Body of pancreas (tissue), 4 donors: ENCODE data around the gene LVRN. TPM values are rescaled to one million over a fixed set of nuclear protein-coding genes. Genes with fewer than 3 reads are reported as not detected.

Experiments
- ATAC-seq: fragments of 150-250 bp; one replicate; pipeline ENCODE4 v1.9.1; 2016
- DNase-seq, 4 donors: peaks; one replicate each; pipeline ENCODE4 v3.0.0-alpha.2; 2019
- H3K27ac ChIP-seq, 4 donors: fragments of 200-600 bp; sonication (generic); 1 replicate in 3 of 4; 2 replicates in 1 of 4; pipeline versions ENCODE4 v1.5.1 to v1.6.1; 2016 to 2019; ENCODE audit warnings: mild to moderate bottlenecking in 1 of 4, mixed read lengths in 1 of 4, moderate library complexity in 1 of 4
- H3K27me3 ChIP-seq, 2 donors: fragments of 200-600 bp; sonication (generic); one replicate each; pipeline ENCODE4 v1.6.0; 2016; ENCODE audit warnings: mild to moderate bottlenecking in 1 of 2
- H3K36me3 ChIP-seq, 2 donors: fragments of 200-600 bp; sonication (generic); replicated peaks in 1 of 2; 2 replicates each; pipeline ENCODE4 v1.5.1; 2016; ENCODE audit warnings: low read depth in 2 of 2; ENCODE audit not compliant: insufficient read depth in 1 of 2
- H3K4me1 ChIP-seq: fragments of 200-600 bp; sonication (generic); one replicate; pipeline ENCODE4 v1.6.0; 2016
- H3K4me3 ChIP-seq, 2 donors: fragments of 200-600 bp; sonication (generic); 1 replicate in 1 of 2; 2 replicates in 1 of 2; pipeline ENCODE4 v1.5.1; 2016 to 2019
- H3K9me3 ChIP-seq, 3 donors: fragments of 200-600 bp; sonication (generic); 1 replicate in 2 of 3; 2 replicates in 1 of 3; pipeline ENCODE4 v1.5.1; 2016
- POLR2A ChIP-seq, 3 donors: fragments of 450-650 bp; IDR thresholded peaks; one replicate each; pipeline ENCODE4 v1.6.1; 2016; ENCODE audit warnings: antibody characterized with exemption in 3 of 3, mild to moderate bottlenecking in 2 of 3
- WGBS, 2 donors: methylation state at CpG; one replicate each; pipeline ENCODE4 v1.1.5; 2017; 5-methylcytosine and 5-hydroxymethylcytosine counted together
- intact Hi-C: fragments of 100-400 bp; cut with DNase I; formaldehyde crosslinking; loops from one replicate; pipeline ENCODE4 v1.15.1; 2023
- total RNA-seq, 2 donors: library from RNA; depleted of rRNA; stranded (reverse); fragments of >200 nt; gene quantifications; one replicate each; pipeline ENCODE4 v1.1.0, GENCODE V29; 2016
- TF ChIP-seq, protein P1 (sequence below), 7 experiments: fragments of 450-650 bp in 4 of 7; fragments of 200-600 bp in 3 of 7; sonication (generic) in 3 of 7; IDR thresholded peaks; one replicate each; pipeline ENCODE4 v1.5.1; 2016 to 2019; ENCODE audit warnings: antibody characterized with exemption in 7 of 7

The LVRN gene
- total RNA-seq, 2 donors from 2014 or later, result 0.52 to 2.0 TPM

DNA sequence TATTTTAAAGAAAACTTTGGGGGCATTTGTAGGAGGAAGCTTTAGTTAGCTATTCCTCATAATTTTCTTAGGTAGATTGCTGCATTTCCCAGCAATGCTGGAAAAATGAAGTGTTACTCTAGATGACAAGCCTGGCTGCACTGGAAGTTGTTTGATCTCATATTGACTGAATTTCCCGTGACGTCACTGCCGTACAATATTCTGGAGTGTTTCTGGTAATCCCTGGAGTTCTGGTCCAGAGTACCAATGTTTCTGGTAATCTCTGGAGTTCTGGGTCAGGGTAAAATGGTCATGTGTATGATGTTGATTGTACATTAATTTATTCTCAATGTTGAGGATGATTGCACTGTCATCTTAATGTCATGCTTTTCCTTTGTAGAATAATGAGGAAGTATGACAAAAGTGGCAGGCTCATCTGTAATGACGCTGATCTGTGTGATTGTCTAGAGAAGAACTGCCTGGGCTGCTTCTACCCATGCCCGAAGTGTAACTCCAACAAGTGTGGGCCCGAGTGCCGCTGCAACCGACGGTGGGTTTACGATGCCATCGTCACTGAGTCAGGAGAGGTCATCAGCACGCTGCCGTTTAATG is 96.2 kb downstream of the LVRN start:
- intact Hi-C loops, result no loop called here

DNA sequence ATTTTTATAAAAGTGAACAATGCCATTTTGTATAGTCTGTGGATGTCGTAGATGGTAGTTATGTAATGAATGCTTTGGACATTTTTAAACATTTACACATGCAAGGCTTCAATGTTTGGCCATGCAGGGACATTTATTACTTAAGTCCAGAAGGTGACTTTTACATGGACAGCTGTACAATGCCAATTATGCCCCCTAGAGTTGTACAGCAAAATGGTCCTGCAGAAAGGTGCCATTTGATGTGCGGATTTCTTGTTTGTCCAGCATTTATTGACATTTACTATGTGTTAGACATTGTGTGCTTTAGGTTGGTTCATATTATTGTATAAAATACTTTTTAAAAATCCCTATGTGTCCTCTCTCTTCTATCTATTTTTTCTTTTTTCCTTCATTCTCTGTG is 100.1 kb downstream of the LVRN start:
- no peak for ATAC-seq
- 55 to 64% methylated on average over 2 of the region's 2 CpGs for WGBS, 2 donors
- TF ChIP-seq, protein P1, sequence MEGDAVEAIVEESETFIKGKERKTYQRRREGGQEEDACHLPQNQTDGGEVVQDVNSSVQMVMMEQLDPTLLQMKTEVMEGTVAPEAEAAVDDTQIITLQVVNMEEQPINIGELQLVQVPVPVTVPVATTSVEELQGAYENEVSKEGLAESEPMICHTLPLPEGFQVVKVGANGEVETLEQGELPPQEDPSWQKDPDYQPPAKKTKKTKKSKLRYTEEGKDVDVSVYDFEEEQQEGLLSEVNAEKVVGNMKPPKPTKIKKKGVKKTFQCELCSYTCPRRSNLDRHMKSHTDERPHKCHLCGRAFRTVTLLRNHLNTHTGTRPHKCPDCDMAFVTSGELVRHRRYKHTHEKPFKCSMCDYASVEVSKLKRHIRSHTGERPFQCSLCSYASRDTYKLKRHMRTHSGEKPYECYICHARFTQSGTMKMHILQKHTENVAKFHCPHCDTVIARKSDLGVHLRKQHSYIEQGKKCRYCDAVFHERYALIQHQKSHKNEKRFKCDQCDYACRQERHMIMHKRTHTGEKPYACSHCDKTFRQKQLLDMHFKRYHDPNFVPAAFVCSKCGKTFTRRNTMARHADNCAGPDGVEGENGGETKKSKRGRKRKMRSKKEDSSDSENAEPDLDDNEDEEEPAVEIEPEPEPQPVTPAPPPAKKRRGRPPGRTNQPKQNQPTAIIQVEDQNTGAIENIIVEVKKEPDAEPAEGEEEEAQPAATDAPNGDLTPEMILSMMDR (IDR thresholded peaks at IDR 0.05), result no peak
- no peak for TF ChIP-seq POLR2A (IDR thresholded peaks at IDR 0.05)
- no peaks in the 10 kb centered on the region for H3K27me3 ChIP-seq
- no peaks in the 10 kb centered on the region for H3K36me3 ChIP-seq
- no peaks in the 10 kb centered on the region for H3K4me1 ChIP-seq
- no peak for DNase-seq
- H3K9me3 ChIP-seq, result no peaks in the 10 kb centered on the region
- H3K27ac ChIP-seq, result no peak overlapping the region
- intact Hi-C loops, result no loop called here
- no peak overlapping the region for H3K4me3 ChIP-seq

More for the DNA sequence above, 96.2 kb downstream of the LVRN start:
- H3K27ac ChIP-seq, result no peak overlapping the region
- no peaks in the 10 kb centered on the region for H3K27me3 ChIP-seq
- no peak for TF ChIP-seq POLR2A (IDR thresholded peaks at IDR 0.05)
- TF ChIP-seq, protein P1 (IDR thresholded peaks at IDR 0.05), result no peak
- ATAC-seq (no peak), DNase-seq (no peak)
- no peaks in the 10 kb centered on the region for H3K36me3 ChIP-seq
- no peaks in the 10 kb centered on the region for H3K4me1 ChIP-seq
- 65 to 68% methylated on average over 13 of the region's 13 CpGs for WGBS, 2 donors
- no peaks in the 10 kb centered on the region for H3K9me3 ChIP-seq
- H3K4me3 ChIP-seq, result no peak overlapping the region

DNA sequence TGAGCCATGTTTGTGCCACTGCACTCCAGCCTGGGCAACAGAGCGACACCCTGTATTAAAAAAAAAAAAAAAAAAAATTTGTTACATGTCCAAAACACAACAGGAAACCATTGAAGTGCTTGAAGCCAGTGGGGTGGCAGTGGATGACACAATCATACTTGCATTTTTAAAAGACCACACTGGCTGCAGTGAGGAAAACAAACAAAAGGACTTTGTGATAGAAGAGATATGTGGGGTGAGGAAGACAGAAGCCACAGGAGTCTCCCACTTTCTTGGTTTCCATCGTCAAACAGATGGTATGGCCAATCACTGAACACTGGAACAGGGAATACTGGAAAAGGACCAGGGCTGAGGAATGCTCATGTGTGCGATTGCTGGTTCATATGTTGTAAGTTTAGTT is 101.7 kb downstream of the LVRN start:
- no peak for ATAC-seq
- intact Hi-C loops, result no loop called here

DNA sequence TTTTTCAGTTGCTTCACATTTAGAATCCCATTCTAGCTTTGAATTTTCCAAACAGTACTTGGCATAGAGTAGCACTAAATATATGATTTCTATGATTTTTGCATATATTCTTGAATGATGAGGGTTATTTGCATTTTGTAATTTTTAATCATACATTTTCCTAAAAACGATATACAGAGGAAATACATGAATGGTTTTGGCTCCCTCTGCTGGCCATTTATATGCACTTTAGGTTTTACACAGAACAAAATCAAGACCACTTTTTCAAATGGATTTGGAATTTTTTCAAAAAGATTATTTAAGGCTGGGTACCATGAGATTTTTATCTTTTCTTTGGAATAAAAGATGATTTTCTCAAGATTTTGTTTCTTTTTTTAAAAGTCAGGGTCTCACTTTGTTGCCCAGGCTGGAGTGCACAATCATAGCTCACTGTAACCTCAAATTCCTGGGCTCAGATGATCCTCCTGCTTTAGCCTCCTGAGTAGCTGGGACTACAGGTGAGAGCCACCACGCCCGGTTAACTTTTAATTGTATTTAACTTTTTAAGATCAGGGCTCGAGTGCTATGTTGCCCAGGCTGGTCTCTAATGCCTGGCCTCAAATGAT is 105.9 kb downstream of the LVRN start:
- Histone ChIP-seq H3K27me3 (no peaks in the 10 kb centered on the region), H3K9me3 (no peaks in the 10 kb centered on the region), H3K4me3 (no peak overlapping the region), H3K27ac (no peak overlapping the region), H3K36me3 (no peaks in the 10 kb centered on the region), H3K4me1 (no peaks in the 10 kb centered on the region)
- TF ChIP-seq, protein P1 (IDR thresholded peaks at IDR 0.05), result peak; percentile 68 to 84 (median 79)
- no peak for TF ChIP-seq POLR2A (IDR thresholded peaks at IDR 0.05)
- intact Hi-C loops, result no loop called here
- DNase-seq, result peak; percentile 33 to 56 (median 42)
- WGBS, 2 donors, result 4 to 7% methylated on average over 4 of the region's 4 CpGs
- ATAC-seq, result no peak

More for the DNA sequence above, 101.7 kb downstream of the LVRN start:
- H3K4me3 ChIP-seq, result no peak overlapping the region
- no peaks in the 10 kb centered on the region for H3K9me3 ChIP-seq
- no peak overlapping the region for H3K27ac ChIP-seq
- no peaks in the 10 kb centered on the region for H3K27me3 ChIP-seq
- no peaks in the 10 kb centered on the region for H3K36me3 ChIP-seq
- no peaks in the 10 kb centered on the region for H3K4me1 ChIP-seq
- TF ChIP-seq, protein P1 (IDR thresholded peaks at IDR 0.05), result no peak
- TF ChIP-seq POLR2A (IDR thresholded peaks at IDR 0.05), result no peak
- WGBS, 2 donors, result 80 to 87% methylated on average over 3 of the region's 3 CpGs
- DNase-seq, result no peak

DNA sequence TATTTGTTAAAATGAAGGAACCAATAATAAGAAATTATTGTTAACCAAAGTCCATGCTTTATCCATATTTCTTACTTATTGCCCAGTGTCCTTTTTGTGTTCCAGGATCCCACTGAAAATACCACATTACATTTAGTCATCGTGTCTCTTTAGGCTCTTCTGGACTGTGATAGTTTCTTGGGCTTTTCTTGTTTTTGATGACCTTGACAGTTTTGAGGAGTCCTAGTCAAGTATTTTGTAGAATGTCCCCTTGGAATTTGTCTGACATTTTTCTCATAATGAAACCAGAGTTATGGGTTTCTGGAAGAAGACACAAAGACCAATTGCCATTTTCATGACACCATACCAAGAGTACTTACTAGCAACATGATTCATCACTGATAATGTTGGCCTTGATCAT is 108.9 kb downstream of the LVRN start:
- TF ChIP-seq, protein P1 (IDR thresholded peaks at IDR 0.05), result no peak
- TF ChIP-seq POLR2A (IDR thresholded peaks at IDR 0.05), result no peak
- DNase-seq, result no peak
- WGBS, 2 donors, result 84% methylated on average over 1 of the region's 1 CpG

More for the DNA sequence above, 108.9 kb downstream of the LVRN start:
- H3K4me3 ChIP-seq, result no peak overlapping the region
- H3K27me3 ChIP-seq, result no peaks in the 10 kb centered on the region
- H3K27ac ChIP-seq, result no peak overlapping the region
- no peaks in the 10 kb centered on the region for H3K4me1 ChIP-seq
- no peaks in the 10 kb centered on the region for H3K9me3 ChIP-seq
- H3K36me3 ChIP-seq, result no peaks in the 10 kb centered on the region
- intact Hi-C loops, result no loop called here
- ATAC-seq, result no peak
